Skeletal muscle tissue (tissue), 4 donors: ENCODE measurements around the gene DROSHA. TPM values are rescaled to one million over a fixed set of nuclear protein-coding genes. Genes with fewer than 3 reads are reported as not detected.

Source experiments
- H3K27ac ChIP-seq: one replicate; pipeline ENCODE4 v1.7.0; 2013; ENCODE audit warnings: mild to moderate bottlenecking, low read depth, low read length, inconsistent platforms
- H3K27me3 ChIP-seq, 3 donors: one replicate each; pipeline ENCODE4 v1.7.0; 2013; ENCODE audit warnings: low read length in 3 of 3; ENCODE audit not compliant: control insufficient read depth in 3 of 3, insufficient read depth in 3 of 3
- H3K36me3 ChIP-seq, 3 donors: one replicate each; pipeline ENCODE4 v1.7.0; 2013; ENCODE audit warnings: low read length in 3 of 3; ENCODE audit not compliant: control insufficient read depth in 3 of 3, insufficient read depth in 3 of 3
- H3K4me1 ChIP-seq, 3 donors: one replicate each; pipeline ENCODE4 v1.7.0; 2013; ENCODE audit warnings: low read length in 3 of 3, mild to moderate bottlenecking in 3 of 3; ENCODE audit not compliant: control insufficient read depth in 3 of 3, insufficient read depth in 3 of 3
- H3K4me3 ChIP-seq, 3 donors: one replicate each; pipeline ENCODE4 v1.7.0; 2013; ENCODE audit warnings: low read length in 3 of 3
- H3K9ac ChIP-seq, 3 donors: one replicate each; pipeline ENCODE4 v1.7.0; 2013; ENCODE audit warnings: low read length in 3 of 3, mild to moderate bottlenecking in 3 of 3, moderate library complexity in 2 of 3, low read depth in 1 of 3
- H3K9me3 ChIP-seq, 3 donors: one replicate each; pipeline ENCODE4 v1.7.0; 2013; ENCODE audit warnings: low read length in 3 of 3; ENCODE audit not compliant: control insufficient read depth in 3 of 3
- total RNA-seq: library from RNA; depleted of rRNA; stranded (reverse); fragments of >200 nt; gene quantifications from one replicate; pipeline ENCODE4 v1.2.3, GENCODE V29; 2014
- donor health status: Osteomylitis.

The DROSHA gene
- total RNA-seq, 1 donor from 2014 or later = 67.3 TPM

GRCh38 chr5:31378136-31378535 is 153.8 kb downstream of the DROSHA start:
- H3K4me3 ChIP-seq = no peak overlapping the region
- H3K9me3 ChIP-seq = no peaks in the 10 kb centered on the region
- H3K36me3 ChIP-seq = no peaks in the 10 kb centered on the region
- H3K4me1 ChIP-seq = no peaks in the 10 kb centered on the region
- H3K27ac ChIP-seq = no peak overlapping the region
- no peak overlapping the region for H3K9ac ChIP-seq
- H3K27me3 ChIP-seq = peaks cover 0 to 9% (median 5%) of the 10 kb centered on the region in 3 donors

DNA sequence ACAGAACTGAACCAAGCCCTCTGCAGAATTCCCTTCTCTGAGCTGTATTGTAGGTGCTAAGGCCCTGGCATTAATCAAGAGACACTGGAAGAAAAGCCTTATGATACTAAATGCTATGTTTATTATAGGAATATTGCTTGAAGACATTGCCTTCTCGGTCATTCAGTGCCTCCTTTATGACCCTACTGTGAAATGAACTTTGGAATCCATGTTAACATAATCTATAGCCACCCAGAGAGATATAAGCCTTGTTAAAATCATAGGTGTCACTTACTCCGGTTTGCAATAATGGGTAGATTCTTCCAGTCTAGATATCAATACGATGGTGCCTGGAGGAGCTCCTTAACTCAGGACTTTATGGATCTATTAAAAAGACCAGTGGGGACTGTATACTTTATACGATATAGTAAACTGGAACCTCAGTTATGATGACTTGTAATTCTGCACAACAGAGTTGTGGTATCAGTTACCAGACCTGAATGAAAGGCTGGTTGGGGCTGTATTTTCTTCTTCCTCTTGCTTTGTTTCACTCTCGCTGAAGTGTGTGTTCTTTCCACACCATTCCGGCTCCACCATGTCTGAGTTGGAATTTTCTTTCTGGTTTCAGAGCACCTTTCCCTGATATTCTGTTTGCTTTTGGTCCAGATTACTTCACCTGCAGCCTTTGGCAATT is 154.5 kb downstream of the DROSHA start:
- no peak overlapping the region for H3K9ac ChIP-seq
- peaks cover 0 to 9% (median 5%) of the 10 kb centered on the region in 3 donors for H3K27me3 ChIP-seq
- H3K27ac ChIP-seq = no peak overlapping the region
- H3K36me3 ChIP-seq = no peaks in the 10 kb centered on the region
- no peaks in the 10 kb centered on the region for H3K4me1 ChIP-seq
- no peaks in the 10 kb centered on the region for H3K9me3 ChIP-seq
- no peak overlapping the region for H3K4me3 ChIP-seq

DNA sequence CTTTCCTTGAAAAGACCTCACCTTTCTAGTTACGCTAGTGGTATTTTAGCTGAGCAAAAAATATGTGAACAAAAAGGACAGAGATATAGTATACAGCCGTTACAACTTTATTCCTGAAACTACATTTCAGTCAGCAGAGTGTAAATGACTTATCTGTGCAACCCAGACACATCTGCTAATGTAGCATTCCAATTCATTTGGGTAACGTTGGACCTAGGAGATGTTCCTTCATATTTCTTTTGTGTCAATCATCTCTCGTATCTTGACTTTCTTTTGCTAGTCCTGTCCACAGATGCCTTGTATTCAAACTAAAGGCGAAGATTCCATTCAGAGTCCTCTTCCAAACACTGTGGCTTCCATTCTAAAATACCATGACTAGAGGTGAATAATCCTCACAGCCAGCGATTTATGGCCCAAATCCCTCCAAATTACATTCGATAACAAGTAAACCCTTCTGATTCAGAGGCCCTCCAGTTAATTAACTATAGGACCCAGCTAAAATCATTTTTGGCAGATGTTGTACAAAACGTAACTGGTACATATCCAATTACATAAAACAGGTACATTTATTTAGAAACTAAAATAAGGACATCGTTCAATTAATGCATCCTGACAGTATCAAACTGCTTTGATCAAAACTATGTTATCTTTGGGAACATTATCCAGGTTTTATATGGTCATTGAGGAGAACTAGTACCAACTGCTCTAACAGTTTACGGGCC is 155.7 kb downstream of the DROSHA start:
- no peak overlapping the region for H3K27ac ChIP-seq
- no peak overlapping the region for H3K4me3 ChIP-seq
- no peaks in the 10 kb centered on the region for H3K9me3 ChIP-seq
- peaks cover 0 to 6% (median 0%) of the 10 kb centered on the region in 3 donors for H3K27me3 ChIP-seq
- H3K9ac ChIP-seq = no peak overlapping the region
- no peaks in the 10 kb centered on the region for H3K36me3 ChIP-seq
- no peaks in the 10 kb centered on the region for H3K4me1 ChIP-seq

DNA sequence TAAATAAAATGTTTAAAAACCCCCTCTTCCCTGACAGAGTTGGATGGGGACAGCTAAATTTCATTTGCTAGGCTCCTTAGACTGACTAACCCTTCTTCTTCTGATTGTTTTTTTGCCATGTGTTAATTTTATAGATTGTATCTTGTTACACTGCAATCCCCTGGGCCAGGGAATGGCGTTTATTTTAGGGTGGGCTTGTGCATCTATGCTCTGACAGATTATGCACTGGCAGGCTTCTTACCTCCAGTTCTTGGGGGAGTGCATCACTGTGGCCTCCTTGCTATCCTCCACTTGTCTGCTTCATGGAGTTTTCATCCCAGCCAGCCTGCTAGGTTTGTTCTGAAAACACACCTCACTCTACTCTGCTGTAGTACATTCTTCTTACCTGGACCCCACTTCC is 159.8 kb downstream of the DROSHA start:
- Histone ChIP-seq H3K27ac (no peak overlapping the region), H3K27me3 (peaks cover 0 to 3% (median 0%) of the 10 kb centered on the region in 3 donors), H3K9ac (no peak overlapping the region), H3K9me3 (no peaks in the 10 kb centered on the region), H3K4me1 (no peaks in the 10 kb centered on the region), H3K4me3 (no peak overlapping the region), H3K36me3 (no peaks in the 10 kb centered on the region)

GRCh38 chr5:31366941-31367340 is 165.0 kb downstream of the DROSHA start:
- Histone ChIP-seq H3K9me3 (no peaks in the 10 kb centered on the region), H3K4me1 (no peaks in the 10 kb centered on the region), H3K27me3 (no peaks in the 10 kb centered on the region), H3K9ac (no peak overlapping the region), H3K36me3 (no peaks in the 10 kb centered on the region), H3K27ac (no peak overlapping the region), H3K4me3 (no peak overlapping the region)

- H3K27ac ChIP-seq = no peak overlapping the region
- H3K27me3 ChIP-seq = no peaks in the 10 kb centered on the region
- H3K9ac ChIP-seq = no peak overlapping the region
- H3K36me3 ChIP-seq = no peaks in the 10 kb centered on the region
- no peaks in the 10 kb centered on the region for H3K4me1 ChIP-seq
- H3K4me3 ChIP-seq = no peak overlapping the region
- no peaks in the 10 kb centered on the region for H3K9me3 ChIP-seq
These were observed 166.1 kb downstream of the DROSHA start for GRCh38 chr5:31365776-31366175.

- Histone ChIP-seq H3K4me3 (no peak overlapping the region), H3K9ac (no peak overlapping the region), H3K27ac (no peak overlapping the region), H3K4me1 (no peaks in the 10 kb centered on the region), H3K27me3 (no peaks in the 10 kb centered on the region), H3K36me3 (no peaks in the 10 kb centered on the region), H3K9me3 (no peaks in the 10 kb centered on the region)
These were observed 166.8 kb downstream of the DROSHA start for GRCh38 chr5:31364881-31365636.

GRCh38 chr5:31362931-31363568 is 168.8 kb downstream of the DROSHA start:
- no peak overlapping the region for H3K27ac ChIP-seq
- no peaks in the 10 kb centered on the region for H3K36me3 ChIP-seq
- no peaks in the 10 kb centered on the region for H3K9me3 ChIP-seq
- H3K9ac ChIP-seq = no peak overlapping the region
- no peaks in the 10 kb centered on the region for H3K4me1 ChIP-seq
- no peaks in the 10 kb centered on the region for H3K27me3 ChIP-seq
- no peak overlapping the region for H3K4me3 ChIP-seq

- Histone ChIP-seq H3K36me3 (no peaks in the 10 kb centered on the region), H3K9ac (no peak overlapping the region), H3K27ac (no peak overlapping the region), H3K9me3 (no peaks in the 10 kb centered on the region), H3K27me3 (no peaks in the 10 kb centered on the region), H3K4me3 (no peak overlapping the region), H3K4me1 (no peaks in the 10 kb centered on the region)
These were observed 169.4 kb downstream of the DROSHA start for GRCh38 chr5:31362529-31362900.
